A673 (cell line): Measurements from ENCODE around the gene CYP4F8.

Experiments used
- CTCF ChIP-seq: fragments of 300-800, 200-600 bp; sonication (generic); conservative IDR thresholded peaks from 2 replicates; pipeline ENCODE4 v1.5.1; 2017; ENCODE audit warnings: low read depth, mild to moderate bottlenecking, antibody characterized with exemption, low read length, moderate library complexity, mixed read lengths
- EZH2 ChIP-seq: fragments of 200-600 bp; sonication (generic); IDR thresholded peaks from 2 replicates; pipeline ENCODE4 v1.6.1; 2017; ENCODE audit warnings: borderline replicate concordance, low read depth, mild to moderate bottlenecking, mixed read lengths, antibody characterized with exemption, low read length; ENCODE audit not compliant: poor library complexity, severe bottlenecking

- TF ChIP-seq CTCF (no peak), EZH2 (no peak)
Measured at GRCh38 chr19:15671237-15671821, 56.3 kb downstream of the CYP4F8 start.
